ENCODE measurements around the gene RFX5.

DNA sequence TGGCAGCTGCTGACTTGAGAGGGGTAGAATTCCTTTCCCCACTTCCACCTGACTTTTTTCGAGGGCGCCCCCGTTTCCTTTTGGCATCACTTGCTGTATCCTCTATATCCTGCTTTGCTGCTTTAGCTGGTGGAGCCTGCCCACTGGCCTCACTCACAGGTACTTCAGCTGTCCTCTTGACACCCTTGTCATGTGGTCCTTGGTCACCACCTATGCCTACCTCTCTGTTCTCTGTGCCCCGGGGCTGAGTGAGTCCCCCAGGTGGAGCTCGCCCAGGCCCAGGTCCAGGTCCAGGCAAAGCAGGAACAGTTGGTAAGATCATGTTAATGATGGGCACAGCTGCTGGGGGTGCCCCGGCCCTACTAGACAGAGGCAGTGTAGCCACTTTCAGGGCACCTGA lies 4.5 kb downstream of the RFX5 start:
- TF ChIP-seq YY1 (IDR thresholded peaks at IDR 0.05; ENCODE audit: insufficient read depth, insufficient read length) (no peak), SUZ12 (IDR thresholded peaks at IDR 0.05; ENCODE audit: extremely low read depth, insufficient read depth, insufficient read length) (no peak)
